Mesenteric fat pad (tissue), 1 donor: Measurements from ENCODE around the gene ARHGEF28. TPM values are rescaled to one million over a fixed set of nuclear protein-coding genes. Genes with fewer than 3 reads are reported as not detected.

ENCODE experiments used
- DNase-seq: peaks from one replicate; pipeline ENCODE4 v3.0.0-alpha.2; 2020; ENCODE audit warnings: low spot score
- total RNA-seq: library from RNA; stranded (reverse); fragmentation: NEBNext Ultra II Directional; extraction: Animal tissue kit (Norgen Biotek cat#: 25700); gene quantifications from one replicate; pipeline ENCODE4 v1.2.1, GENCODE V29; 2021
- donor health status: DM: yes; HTN: yes; CAD: no.

ARHGEF28 gene
- total RNA-seq, 1 donor from 2014 or later = 9.4 TPM

- DNase-seq = no peak
Measured at GRCh38 chr5:73619606-73620333, 6.2 kb upstream of the ARHGEF28 start.

- DNase-seq = no peak
Measured at GRCh38 chr5:73620334-73620687, 5.7 kb upstream of the ARHGEF28 start.

GRCh38 chr5:73623060-73623459 is 2.9 kb upstream of the ARHGEF28 start:
- no peak for DNase-seq

GRCh38 chr5:73623901-73624404 is 2.0 kb upstream of the ARHGEF28 start:
- no peak for DNase-seq

- no peak for DNase-seq
Measured at GRCh38 chr5:73624888-73625287, 1.1 kb upstream of the ARHGEF28 start.

GRCh38 chr5:73625372-73625943 is 538 bp upstream of the ARHGEF28 start:
- DNase-seq = no peak

- DNase-seq = no peak
Measured at GRCh38 chr5:73626814-73627313, 868 bp downstream of the ARHGEF28 start.

DNA sequence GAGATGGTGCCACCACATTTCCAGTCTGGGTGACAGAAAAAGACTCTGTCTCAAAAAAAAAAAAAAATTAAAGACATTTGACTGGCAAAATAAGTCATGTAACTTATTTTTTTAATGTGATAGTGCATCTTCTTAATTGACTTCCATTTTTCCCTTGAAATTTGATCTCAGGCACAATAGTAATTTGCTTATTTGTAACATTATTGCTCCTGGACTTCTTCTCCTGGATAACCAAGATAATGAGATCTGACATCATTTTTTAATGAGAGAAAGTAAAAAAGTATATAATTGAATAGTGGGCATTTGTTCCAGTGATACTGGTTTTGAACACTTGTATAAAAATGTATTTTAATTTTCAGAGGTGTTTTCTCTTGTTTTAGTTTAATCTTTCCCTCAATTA is 3.5 kb downstream of the ARHGEF28 start:
- DNase-seq = no peak

DNA sequence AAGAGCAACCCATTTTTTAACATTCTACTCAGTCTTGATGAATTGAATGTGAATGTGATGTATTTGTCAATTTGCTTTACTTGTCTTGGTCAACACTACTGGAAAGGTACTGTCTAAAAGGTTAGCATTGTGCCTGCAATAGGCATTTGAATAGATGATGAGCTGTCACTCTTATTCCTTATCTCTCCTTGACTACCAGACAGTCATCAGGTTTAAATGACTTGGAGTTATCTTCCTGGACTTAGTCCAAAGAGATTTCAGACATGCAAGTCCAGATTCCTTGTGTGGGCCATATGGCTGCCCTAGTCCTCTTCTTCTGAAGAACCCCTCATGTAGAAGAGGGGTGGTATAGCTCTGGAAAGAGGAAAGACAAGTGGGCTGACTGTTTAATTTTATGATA is 4.8 kb downstream of the ARHGEF28 start:
- DNase-seq = no peak

GRCh38 chr5:73631500-73631899 is 5.5 kb downstream of the ARHGEF28 start:
- DNase-seq = no peak

DNA sequence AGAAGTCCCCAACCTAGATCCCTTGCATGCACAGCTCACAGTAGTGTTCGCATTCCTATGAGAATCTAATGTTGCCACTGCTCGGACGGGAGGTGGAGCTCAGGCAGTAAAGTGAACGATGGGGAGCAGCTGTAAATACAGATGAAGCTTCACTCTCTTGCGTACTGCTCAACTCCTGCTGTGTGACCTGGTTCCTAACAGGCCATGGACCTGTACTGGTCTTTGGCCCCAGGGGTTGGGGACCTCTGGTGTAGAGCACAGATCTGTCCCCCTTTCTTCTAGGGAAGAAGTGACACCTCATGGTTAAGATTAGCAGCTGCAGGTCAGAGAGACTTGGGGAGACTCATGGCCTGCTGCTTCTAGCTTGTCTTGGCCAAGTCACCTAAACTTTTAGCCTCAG is 7.1 kb downstream of the ARHGEF28 start:
- no peak for DNase-seq

GRCh38 chr5:73636408-73636807 is 10.4 kb downstream of the ARHGEF28 start:
- DNase-seq = no peak

DNA sequence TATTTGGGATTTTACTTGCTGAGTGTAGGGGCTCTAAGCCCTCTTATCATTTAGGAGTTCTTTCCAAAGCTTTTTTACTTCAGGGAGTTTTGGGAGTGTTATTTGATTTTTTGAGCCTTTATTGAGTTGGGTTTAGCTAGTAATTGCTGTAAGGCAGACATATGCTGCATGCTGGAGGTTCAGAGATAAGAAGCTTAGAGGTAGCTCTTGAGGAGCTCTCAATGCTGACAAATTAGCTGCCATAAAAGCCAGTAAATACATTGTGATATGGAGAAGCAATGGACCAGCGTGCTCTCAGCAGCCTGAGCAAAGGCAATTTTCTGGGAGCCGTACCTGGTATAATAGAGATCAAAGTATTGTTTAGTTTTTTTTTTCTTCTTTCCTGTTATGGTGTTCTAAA is 11.6 kb downstream of the ARHGEF28 start:
- no peak for DNase-seq

DNA sequence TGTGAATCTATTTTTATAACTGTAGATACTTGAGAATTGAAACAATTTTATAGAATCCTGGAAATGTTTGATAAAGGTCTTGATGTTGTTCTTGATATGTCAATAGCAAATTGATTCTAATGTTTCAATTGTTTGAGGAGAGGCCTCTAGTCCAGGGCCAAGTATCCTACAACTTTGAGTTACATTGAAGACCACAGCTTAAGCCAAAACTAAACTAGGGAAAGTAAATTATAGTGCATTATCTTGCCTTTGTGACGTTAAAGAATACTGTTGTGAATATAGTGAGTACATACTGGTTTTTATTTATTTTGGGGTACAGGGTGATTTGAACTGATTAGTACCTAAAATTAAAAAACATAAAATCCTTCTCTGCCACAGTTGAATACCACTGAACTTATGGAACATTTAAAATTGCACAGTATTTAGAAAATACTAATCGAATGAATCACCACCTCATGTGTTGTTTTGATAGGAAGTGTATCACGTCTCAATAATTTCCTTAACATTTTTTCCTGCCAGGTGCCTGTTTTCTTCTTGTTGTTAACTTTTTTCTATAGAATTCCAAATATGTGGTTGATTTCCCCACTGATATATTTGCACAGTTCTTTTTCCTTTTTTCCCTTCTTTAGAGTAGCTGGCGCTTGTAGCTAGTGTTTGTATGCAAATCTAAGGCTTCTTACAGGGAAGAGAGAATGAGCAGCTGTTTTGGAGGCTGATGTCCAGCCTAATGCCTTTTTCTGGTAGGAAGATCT is 12.5 kb downstream of the ARHGEF28 start:
- DNase-seq = no peak

- DNase-seq = no peak
Measured at GRCh38 chr5:73640861-73641320, 14.9 kb downstream of the ARHGEF28 start.

- DNase-seq = no peak
Measured at GRCh38 chr5:73641811-73642210, 15.8 kb downstream of the ARHGEF28 start.

- DNase-seq = no peak
Measured at GRCh38 chr5:73642344-73642743, 16.3 kb downstream of the ARHGEF28 start.

- DNase-seq = no peak
Measured at GRCh38 chr5:73644385-73644963, 18.5 kb downstream of the ARHGEF28 start.

GRCh38 chr5:73647721-73648120 is 21.7 kb downstream of the ARHGEF28 start:
- no peak for DNase-seq

DNA sequence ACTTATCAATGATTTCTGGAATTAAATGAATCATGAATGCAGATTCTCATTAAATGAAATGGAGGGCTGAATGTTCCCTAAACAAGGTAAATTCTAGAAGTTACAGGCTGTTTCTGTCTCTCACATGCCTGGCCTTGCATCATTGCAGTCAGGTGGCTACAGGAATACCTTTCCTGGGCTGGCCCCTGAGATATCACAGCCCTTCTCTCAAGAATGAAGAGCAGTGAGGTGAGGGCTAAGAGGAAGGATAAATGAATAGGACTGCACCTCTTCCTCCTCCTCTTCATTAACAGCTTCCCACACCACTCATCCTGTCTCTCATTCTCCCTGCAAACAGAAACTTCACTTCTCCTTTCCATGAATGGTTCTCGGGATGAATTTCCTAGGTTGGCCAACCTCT is 22.5 kb downstream of the ARHGEF28 start:
- no peak for DNase-seq

GRCh38 chr5:73649926-73650325 is 23.9 kb downstream of the ARHGEF28 start:
- DNase-seq = no peak

DNA sequence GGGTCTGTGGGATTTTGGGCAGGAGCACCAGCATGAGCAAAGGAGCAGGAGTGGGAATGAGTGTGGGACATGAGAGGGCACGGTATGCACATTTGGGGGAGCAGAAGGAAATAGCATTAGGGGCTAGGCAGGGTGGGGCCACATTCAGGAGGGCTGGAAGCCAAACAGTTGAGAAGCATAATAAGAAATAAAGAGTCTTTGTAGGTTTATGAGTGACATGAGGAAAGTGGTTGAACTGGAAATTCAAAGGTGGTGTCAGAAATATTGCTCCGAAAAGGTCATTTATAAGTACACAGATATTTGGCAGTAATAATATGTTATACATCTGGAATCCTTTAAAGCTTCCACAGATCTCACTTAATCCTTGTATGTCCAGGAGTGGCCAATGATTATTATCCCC is 26.4 kb downstream of the ARHGEF28 start:
- DNase-seq = no peak
